GM21528 (cell line): Measurements from ENCODE around the gene EFCAB8.

Experiments used
- ATAC-seq: cut with Tn5 transposase; IDR thresholded peaks from one replicate; pipeline ENCODE4 v1.9.1; 2021; ENCODE audit warnings: mild to moderate bottlenecking, moderate library complexity; ENCODE audit not compliant: unreplicated experiment, low FRiP score

Gene EFCAB8

GRCh38 chr20:32999603-33000250 is 141.0 kb downstream of the EFCAB8 start:
- no peak for ATAC-seq

DNA sequence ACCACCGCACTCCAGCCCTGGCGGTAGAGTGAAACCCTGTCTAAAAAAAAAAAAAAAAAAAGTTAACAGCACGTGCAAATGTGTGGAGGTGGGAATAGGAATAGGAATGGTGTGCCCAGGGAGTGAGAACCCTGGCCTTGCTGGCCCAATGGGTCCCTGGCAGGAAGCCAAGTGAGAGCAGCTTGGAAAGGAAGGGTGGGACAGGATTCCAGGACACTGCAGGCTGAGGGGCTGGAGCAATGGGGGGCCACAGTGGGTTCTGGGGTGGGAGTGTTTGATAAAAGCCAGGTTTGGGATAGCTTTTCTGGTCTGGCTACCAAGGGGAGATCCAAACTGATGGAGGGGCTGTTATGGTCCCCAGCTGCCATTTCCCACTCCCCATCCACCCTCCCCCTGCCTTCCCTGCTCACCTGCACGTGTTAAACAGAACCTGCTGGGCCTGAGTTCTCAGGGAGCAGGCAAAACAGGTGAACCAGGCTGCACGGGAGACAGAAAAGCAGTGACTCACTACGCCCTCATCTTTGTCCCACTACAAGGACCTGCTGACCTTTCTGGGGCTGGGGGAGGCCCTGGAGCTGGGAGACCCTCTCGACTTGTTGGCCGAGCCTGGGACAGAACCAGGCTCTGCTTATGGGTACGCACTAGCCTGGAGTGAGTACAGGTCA is 142.2 kb downstream of the EFCAB8 start:
- ATAC-seq: no peak

DNA sequence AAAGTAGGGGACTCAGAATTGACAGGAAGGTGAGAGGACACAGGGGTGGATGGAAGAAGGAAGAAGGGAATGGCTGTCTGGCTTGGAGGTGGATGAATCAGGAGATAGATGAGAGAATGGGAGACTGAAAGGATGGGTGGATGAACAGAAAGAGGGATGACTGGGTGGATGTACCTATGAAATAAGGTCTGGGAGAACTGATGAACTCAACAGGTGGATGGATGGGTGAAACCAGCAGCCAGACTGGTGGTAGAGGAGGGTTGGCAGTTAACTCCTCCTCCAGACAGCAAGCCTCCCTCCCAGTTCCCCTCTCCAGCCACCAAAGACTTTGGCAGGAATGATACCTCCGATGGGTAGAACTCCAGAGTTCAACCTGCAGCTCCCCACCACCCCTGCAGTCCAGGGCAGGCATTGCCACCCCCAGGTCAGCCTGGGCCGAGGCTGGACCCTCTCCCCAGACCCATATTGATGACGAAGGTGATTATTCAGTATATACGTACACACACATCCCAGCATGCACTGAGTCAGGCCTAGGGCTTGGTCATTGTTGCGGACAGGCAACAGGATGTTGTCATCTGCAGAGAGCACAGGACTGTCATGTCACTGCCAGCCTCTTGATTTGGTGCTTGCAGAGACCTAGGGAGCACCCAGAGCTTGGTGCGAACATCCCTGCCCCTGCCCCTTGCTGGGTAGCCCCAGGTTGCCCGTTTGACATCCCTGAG is 143.5 kb downstream of the EFCAB8 start:
- no peak for ATAC-seq

DNA sequence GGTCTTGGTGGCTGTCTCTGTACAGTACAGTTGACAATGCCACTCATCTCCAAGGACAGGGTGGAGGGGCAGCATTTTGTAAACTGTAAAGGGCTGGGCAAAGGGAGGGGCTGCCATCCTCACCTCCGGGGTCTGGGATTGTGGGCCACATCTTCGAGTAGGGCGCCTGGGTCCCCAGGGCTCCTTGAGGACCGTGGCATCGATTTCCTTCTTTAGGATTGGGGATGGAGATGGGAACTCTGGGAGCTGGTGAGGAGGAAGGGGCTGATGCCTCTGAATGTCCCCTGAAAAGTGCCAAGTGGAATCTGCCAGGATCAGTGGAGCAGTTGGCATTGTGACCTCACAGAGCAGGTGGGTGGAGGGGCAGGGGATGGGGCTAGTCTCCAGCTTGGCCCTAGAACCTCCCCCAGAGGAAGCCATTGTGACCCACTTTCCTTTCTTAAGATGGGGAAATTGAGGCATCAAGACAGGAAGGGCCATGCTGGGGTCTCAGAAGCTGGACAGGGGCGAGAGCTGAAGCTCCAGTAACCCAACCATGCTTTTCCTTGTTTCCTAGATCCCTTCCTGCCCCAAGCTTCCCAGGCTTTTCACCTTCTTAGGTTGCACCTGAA is 145.5 kb downstream of the EFCAB8 start, which contains the start of gene SUN5:
Gene SUN5, minus strand, starts transcription at position 293 of the 611 bp plus-strand sequence. Its CDS starts 93 bp downstream, at position 200.
- no peak for ATAC-seq

DNA sequence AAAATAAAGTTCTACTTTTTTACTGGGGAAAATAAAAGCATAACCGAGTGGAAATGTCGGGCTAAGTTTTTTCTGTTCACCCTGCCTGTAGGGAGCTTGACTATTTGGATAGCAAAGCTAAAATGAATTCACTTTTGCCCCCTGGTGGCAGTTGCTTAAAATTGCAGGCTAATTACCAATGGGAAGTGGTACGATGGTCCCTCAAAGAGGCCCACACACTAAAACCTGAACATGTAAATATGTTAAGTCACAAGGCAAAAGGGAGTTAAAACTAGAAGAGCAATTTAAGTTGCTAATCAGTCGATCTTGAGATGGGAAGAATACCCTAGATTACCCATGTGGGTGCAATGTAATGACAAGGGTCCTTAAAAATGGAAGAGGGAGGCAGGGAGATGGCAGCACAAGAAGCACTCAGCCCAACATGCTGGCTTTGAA is 146.4 kb downstream of the EFCAB8 start:
- no peak for ATAC-seq

DNA sequence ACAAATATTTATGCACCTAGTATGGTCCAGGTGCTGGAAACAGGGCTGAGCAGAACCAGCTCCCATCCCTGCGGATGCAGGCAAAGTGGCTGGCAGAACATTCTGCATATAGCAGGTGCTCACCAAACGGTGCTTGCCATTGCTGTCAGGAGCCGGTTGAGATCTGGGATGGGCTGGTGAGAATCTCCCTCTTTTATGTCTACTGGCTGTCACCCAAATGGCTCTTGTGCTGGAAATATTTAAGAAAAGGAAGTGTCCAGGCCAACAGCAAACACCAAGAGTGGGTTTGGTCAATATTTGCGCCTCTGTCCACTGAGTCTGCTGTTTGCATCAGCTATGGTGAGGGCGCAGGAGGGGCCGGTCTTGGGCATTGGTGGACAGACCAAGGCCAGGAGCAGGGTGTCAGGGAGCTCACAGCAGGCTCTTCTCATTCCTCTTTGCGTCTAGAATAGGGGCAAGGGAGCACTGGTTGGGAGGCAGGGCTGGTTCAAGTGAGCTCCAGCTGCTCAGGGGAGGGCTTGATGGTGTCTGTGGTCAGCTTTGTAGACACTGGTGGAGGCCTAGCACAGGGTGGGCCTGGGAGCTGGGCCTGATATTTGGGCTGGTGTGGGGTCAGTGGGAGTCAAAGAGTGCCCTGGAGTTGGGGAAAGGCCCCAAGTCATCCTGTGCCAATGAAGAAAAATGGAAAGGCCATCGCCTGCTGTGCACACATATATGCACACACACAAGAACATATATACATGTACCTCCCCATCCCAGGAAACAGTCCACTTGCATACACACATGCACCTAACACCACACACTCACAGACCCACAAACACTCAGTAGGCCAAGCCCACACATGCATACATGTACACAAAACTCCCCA is 147.4 kb downstream of the EFCAB8 start:
- no peak for ATAC-seq

DNA sequence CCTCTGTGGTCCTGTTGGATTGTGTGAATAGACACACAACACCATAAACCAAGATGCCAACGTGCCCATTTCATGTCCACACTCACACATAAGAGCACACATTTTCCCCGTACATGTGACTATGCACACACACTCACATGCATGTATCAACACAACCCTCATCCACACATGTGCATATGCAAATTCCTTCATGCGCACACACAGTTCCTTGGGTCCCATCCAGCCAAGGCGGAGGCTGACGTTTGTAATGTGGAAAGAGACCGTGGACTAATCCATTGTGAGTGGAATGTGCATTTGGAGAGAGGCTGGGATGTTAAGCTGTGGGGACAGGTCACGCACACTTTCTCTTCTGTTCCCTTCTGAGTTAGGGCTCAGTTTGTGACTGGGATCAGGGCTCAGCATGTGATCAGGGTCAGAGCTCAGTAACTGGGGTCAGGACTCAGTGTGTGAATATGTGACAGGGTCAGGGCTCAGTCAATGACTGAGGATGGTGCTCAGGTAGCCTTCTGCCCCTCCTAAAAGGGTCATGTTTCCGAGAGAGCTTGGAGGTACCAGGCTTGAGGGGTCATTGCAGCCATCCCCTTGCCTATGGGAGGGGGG is 148.2 kb downstream of the EFCAB8 start:
- ATAC-seq: no peak

GRCh38 chr20:33007376-33008335 is 148.9 kb downstream of the EFCAB8 start, which contains the start of gene BPIFB2:
BPIFB2 (plus strand) TSS chr20:33007704; CDS start chr20:33008575, 871 bp downstream.
- no peak for ATAC-seq

DNA sequence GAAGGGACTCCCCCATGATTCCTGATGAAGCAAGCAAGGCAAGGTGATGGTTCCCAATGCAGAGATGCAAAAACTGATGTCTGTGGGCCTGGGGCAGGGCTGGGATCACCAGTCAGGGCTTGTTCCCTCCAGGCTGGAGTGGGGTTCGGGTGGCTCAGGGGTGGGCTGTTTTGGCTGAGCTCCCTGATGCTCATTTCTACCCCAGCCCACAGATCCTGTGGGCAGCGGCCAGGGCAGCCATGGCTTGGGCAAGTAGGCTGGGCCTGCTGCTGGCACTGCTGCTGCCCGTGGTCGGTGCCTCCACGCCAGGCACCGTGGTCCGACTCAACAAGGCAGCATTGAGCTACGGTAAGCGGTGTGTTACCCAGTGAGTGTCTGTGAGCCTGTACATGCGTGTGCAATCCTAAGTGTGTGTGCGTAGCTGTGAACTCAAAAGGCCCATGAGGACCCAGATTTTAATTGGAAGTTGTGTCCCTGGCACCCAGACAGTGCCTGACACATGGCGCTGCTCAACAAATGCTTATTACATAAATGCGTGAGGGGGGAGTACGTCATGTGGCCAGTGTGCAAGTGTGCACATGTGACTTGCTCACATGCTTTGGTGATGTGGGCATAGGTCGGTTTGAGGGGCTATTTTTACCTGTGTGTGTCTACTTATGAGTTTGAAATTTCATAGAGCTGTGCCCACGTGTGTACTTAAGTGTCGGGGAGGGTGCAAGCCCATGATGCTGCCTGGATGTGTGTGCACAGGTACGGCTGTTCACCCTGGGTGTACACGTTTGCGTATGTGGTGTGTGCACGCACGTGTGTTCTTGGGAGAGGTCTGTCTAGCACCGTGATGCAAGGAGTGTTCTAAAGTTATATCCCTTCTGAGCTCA is 149.9 kb downstream of the EFCAB8 start:
- no peak for ATAC-seq

GRCh38 chr20:33009214-33010132 is 150.8 kb downstream of the EFCAB8 start:
- ATAC-seq: no peak

GRCh38 chr20:33010133-33010504 is 151.4 kb downstream of the EFCAB8 start:
- no peak for ATAC-seq

DNA sequence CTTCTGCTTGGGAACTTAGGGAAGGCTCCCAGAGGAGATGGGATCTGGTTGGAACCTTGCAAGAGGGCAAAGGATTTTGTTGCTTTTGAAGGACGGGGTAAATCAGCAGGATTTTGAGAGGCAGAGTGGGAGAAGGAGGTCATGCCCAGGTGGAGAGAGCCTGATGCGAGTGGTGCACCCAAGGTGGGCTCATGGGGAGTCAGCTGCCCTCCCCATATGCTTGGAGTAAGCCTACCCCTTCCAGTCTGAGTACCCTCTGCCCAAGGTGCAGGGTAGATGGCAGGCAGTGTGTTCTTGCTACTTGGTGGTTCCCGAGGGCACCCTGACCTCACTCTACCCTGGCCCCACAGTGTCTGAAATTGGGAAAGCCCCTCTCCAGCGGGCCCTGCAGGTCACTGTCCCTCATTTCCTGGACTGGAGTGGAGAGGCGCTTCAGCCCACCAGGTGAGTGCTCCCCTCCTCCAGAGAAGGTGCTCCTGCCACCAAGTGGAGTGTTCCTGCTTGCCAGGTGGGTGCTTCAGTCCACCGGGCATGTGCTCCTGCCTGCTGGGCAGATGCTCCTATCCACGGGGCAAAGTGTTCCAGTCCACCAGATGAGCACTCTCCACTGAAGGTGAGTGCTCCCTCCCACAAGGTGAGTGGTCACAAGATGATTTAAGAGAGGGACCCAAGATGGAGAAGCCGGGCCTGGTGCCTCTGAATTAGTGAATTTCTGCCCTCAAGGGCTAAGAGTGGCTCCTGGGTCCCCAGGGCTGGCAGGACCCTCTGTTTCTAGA is 152.1 kb downstream of the EFCAB8 start:
- no peak for ATAC-seq
